Neural cell (in vitro differentiated cells): ENCODE results near the gene SMC1A.

Experiments used
- CTCF ChIP-seq: fragments of 450-650 bp; IDR thresholded peaks from 2 replicates; pipeline ENCODE4 v1.5.1; 2014; ENCODE audit warnings: antibody characterized with exemption, mild to moderate bottlenecking, moderate library complexity; ENCODE audit not compliant: poor library complexity, severe bottlenecking
- EP300 ChIP-seq: fragments of 450-650 bp; conservative IDR thresholded peaks from 2 replicates; pipeline ENCODE4 v1.6.1; 2014; ENCODE audit warnings: antibody characterized with exemption, mild to moderate bottlenecking, moderate library complexity; ENCODE audit not compliant: poor library complexity, severe bottlenecking
- EZH2 ChIP-seq: fragments of 200-600, 300-800 bp; shearing (Covaris generic), sonication (generic); IDR thresholded peaks from 2 replicates; pipeline ENCODE4 v1.6.1; 2014; ENCODE audit warnings: antibody characterized with exemption, low read length, borderline replicate concordance, mild to moderate bottlenecking; ENCODE audit not compliant: insufficient read depth, poor library complexity, severe bottlenecking
- POLR2AphosphoS5 ChIP-seq: IDR thresholded peaks from 2 replicates; pipeline ENCODE4 v1.6.1; 2012
- RAD21 ChIP-seq: fragments of 450-650 bp; conservative IDR thresholded peaks from 2 replicates; pipeline ENCODE4 v1.6.1; 2014; ENCODE audit warnings: antibody characterized with exemption, mild to moderate bottlenecking, moderate library complexity
- SMC3 ChIP-seq: fragments of 450-650 bp; conservative IDR thresholded peaks from 2 replicates; pipeline ENCODE4 v1.6.1; 2014; ENCODE audit warnings: antibody characterized with exemption, mild to moderate bottlenecking, moderate library complexity; ENCODE audit not compliant: poor library complexity
- TAF1 ChIP-seq: IDR thresholded peaks from 2 replicates; pipeline ENCODE4 v1.6.1; 2012; ENCODE audit warnings: low read depth

- TF ChIP-seq EZH2 (no peak), RAD21 (peak; percentile 61), EP300 (no peak), TAF1 (no peak), SMC3 (peak; percentile 34), CTCF (peak; percentile 61), POLR2AphosphoS5 (no peak)
Measured at GRCh38 chrX:53445977-53446376, 23.5 kb upstream of the SMC1A start.
